HUES48 (cell line): Measurements from ENCODE around the gene FAM163A.

ENCODE experiments used
- H3K27ac ChIP-seq: one replicate; pipeline ENCODE4 v1.7.0; 2013; ENCODE audit warnings: low read depth, low read length, inconsistent platforms
- H3K27me3 ChIP-seq: 2 replicates; pipeline ENCODE4 v1.6.1; 2013; ENCODE audit warnings: mild to moderate bottlenecking, low read length; ENCODE audit not compliant: control insufficient read depth, insufficient read depth
- H3K36me3 ChIP-seq: 2 replicates; pipeline ENCODE4 v1.6.1; 2013; ENCODE audit warnings: low read length; ENCODE audit not compliant: control insufficient read depth, insufficient read depth
- H3K4me1 ChIP-seq: 2 replicates; pipeline ENCODE4 v1.6.1; 2013; ENCODE audit warnings: mild to moderate bottlenecking, low read length; ENCODE audit not compliant: control insufficient read depth, insufficient read depth
- H3K4me3 ChIP-seq: 2 replicates; pipeline ENCODE4 v1.5.1; 2013; ENCODE audit warnings: mild to moderate bottlenecking, low read depth, low read length
- H3K9ac ChIP-seq: 2 replicates; pipeline ENCODE4 v1.6.1; 2013; ENCODE audit warnings: mild to moderate bottlenecking, low read depth, low read length, moderate library complexity
- H3K9me3 ChIP-seq: 2 replicates; pipeline ENCODE4 v1.6.1; 2013; ENCODE audit warnings: low read length; ENCODE audit not compliant: control insufficient read depth, insufficient read depth

Gene FAM163A

GRCh38 chr1:179817056-179817455 is 74.0 kb downstream of the FAM163A start:
- no peaks in the 10 kb centered on the region for H3K9me3 ChIP-seq
- H3K4me3 ChIP-seq = no peak overlapping the region
- H3K36me3 ChIP-seq = no peaks in the 10 kb centered on the region
- H3K27me3 ChIP-seq = peaks cover 26% of the 10 kb centered on the region
- peaks cover 11% of the 10 kb centered on the region; the same call in 1 of the 2 replicates for H3K4me1 ChIP-seq
- no peak overlapping the region for H3K9ac ChIP-seq
- H3K27ac ChIP-seq = no peak overlapping the region

GRCh38 chr1:179817789-179818188 is 74.7 kb downstream of the FAM163A start:
- Histone ChIP-seq H3K36me3 (no peaks in the 10 kb centered on the region), H3K9me3 (no peaks in the 10 kb centered on the region), H3K27ac (no peak overlapping the region), H3K27me3 (peaks cover 26% of the 10 kb centered on the region), H3K4me3 (no peak overlapping the region), H3K4me1 (peaks cover 11% of the 10 kb centered on the region; the same call in 1 of the 2 replicates), H3K9ac (no peak overlapping the region)

GRCh38 chr1:179818260-179818659 is 75.2 kb downstream of the FAM163A start:
- Histone ChIP-seq H3K36me3 (no peaks in the 10 kb centered on the region), H3K27me3 (peaks cover 26% of the 10 kb centered on the region), H3K9ac (no peak overlapping the region), H3K9me3 (no peaks in the 10 kb centered on the region), H3K27ac (no peak overlapping the region), H3K4me3 (no peak overlapping the region), H3K4me1 (peaks cover 11% of the 10 kb centered on the region; the same call in 1 of the 2 replicates)

GRCh38 chr1:179818743-179819173 is 75.7 kb downstream of the FAM163A start:
- H3K4me1 ChIP-seq = peaks cover 11% of the 10 kb centered on the region; the same call in 1 of the 2 replicates
- H3K4me3 ChIP-seq = no peak overlapping the region
- no peak overlapping the region for H3K27ac ChIP-seq
- H3K9me3 ChIP-seq = no peaks in the 10 kb centered on the region
- H3K9ac ChIP-seq = no peak overlapping the region
- H3K27me3 ChIP-seq = peaks cover 26% of the 10 kb centered on the region
- H3K36me3 ChIP-seq = no peaks in the 10 kb centered on the region

GRCh38 chr1:179820226-179820970 is 77.3 kb downstream of the FAM163A start:
- Histone ChIP-seq H3K27ac (no peak overlapping the region), H3K4me1 (peaks cover 7% of the 10 kb centered on the region; the same call in 1 of the 2 replicates), H3K27me3 (peaks cover 17% of the 10 kb centered on the region), H3K9me3 (no peaks in the 10 kb centered on the region), H3K4me3 (no peak overlapping the region), H3K36me3 (no peaks in the 10 kb centered on the region), H3K9ac (no peak overlapping the region)

GRCh38 chr1:179821524-179821923 is 78.4 kb downstream of the FAM163A start:
- Histone ChIP-seq H3K27me3 (peaks cover 6% of the 10 kb centered on the region), H3K4me1 (no peaks in the 10 kb centered on the region), H3K27ac (no peak overlapping the region), H3K9ac (no peak overlapping the region), H3K4me3 (no peak overlapping the region), H3K36me3 (no peaks in the 10 kb centered on the region), H3K9me3 (no peaks in the 10 kb centered on the region)

GRCh38 chr1:179822065-179822464 is 79.0 kb downstream of the FAM163A start:
- H3K9me3 ChIP-seq = no peaks in the 10 kb centered on the region
- H3K4me1 ChIP-seq = no peaks in the 10 kb centered on the region
- no peak overlapping the region for H3K27ac ChIP-seq
- H3K9ac ChIP-seq = no peak overlapping the region
- H3K4me3 ChIP-seq = no peak overlapping the region
- H3K36me3 ChIP-seq = no peaks in the 10 kb centered on the region
- H3K27me3 ChIP-seq = peaks cover under 1% of the 10 kb centered on the region; the same call in 1 of the 2 replicates

- Histone ChIP-seq H3K9ac (no peak overlapping the region), H3K27me3 (no peaks in the 10 kb centered on the region), H3K36me3 (no peaks in the 10 kb centered on the region), H3K27ac (no peak overlapping the region), H3K4me1 (no peaks in the 10 kb centered on the region), H3K9me3 (no peaks in the 10 kb centered on the region), H3K4me3 (no peak overlapping the region)
Observed at GRCh38 chr1:179823693-179824092, 80.6 kb downstream of the FAM163A start.

GRCh38 chr1:179824265-179824664 is 81.2 kb downstream of the FAM163A start:
- Histone ChIP-seq H3K36me3 (no peaks in the 10 kb centered on the region), H3K27ac (no peak overlapping the region), H3K27me3 (no peaks in the 10 kb centered on the region), H3K9me3 (no peaks in the 10 kb centered on the region), H3K4me3 (no peak overlapping the region), H3K9ac (no peak overlapping the region), H3K4me1 (no peaks in the 10 kb centered on the region)

- no peak overlapping the region for H3K9ac ChIP-seq
- H3K27me3 ChIP-seq = no peaks in the 10 kb centered on the region
- H3K9me3 ChIP-seq = no peaks in the 10 kb centered on the region
- H3K36me3 ChIP-seq = no peaks in the 10 kb centered on the region
- no peak overlapping the region for H3K27ac ChIP-seq
- no peaks in the 10 kb centered on the region for H3K4me1 ChIP-seq
- no peak overlapping the region for H3K4me3 ChIP-seq
Observed at GRCh38 chr1:179825206-179825605, 82.1 kb downstream of the FAM163A start.

GRCh38 chr1:179825798-179826460 is 82.8 kb downstream of the FAM163A start:
- Histone ChIP-seq H3K4me1 (no peaks in the 10 kb centered on the region), H3K9me3 (no peaks in the 10 kb centered on the region), H3K27me3 (no peaks in the 10 kb centered on the region), H3K4me3 (no peak overlapping the region), H3K27ac (no peak overlapping the region), H3K36me3 (no peaks in the 10 kb centered on the region), H3K9ac (no peak overlapping the region)
